ENCODE results near the gene BOK. TPM values are rescaled to one million over a fixed set of nuclear protein-coding genes. Genes with fewer than 3 reads are reported as not detected.

BOK gene
- polyA plus RNA-seq, 1 experiment, result 42.9 TPM

DNA sequence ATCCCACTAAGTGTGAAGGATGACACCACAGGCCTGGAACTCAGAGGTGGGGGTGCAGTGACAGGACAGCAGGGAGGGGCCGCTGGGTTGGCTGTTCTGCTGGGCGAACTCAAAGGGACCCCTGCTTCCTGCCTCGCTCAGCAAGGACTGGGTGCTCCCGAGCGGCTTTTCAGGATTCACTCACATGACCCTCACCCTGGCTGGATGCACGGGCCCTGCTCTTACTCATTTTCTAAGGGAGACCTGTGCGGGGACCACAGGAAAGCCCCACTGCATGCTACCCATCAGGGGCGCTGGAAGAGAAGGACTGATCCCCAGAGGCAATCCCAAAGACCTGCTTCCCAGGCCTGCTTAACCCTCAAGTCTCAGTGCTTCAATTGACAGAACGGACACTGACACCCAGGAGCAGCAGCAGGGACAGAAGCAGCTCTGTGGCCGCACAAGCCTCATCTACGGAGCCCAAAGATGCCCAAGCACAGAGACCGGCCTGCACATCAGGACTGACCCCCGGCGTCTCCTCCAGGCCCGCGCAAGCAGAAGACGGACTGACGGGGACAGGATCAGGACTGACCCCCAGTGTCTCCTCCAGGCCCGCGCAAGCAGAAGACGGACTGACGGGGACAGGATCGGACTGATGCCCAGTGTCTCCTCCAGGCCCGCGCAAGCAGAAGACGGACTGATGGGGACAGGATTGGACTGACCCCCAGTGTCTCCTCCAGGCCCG lies 48.8 kb downstream of the BOK start:
- Histone ChIP-seq H3K4me3 (ENCODE audit: low read depth, low read length) (no peak overlapping the region), H3K27me3 (ENCODE audit: control insufficient read depth, insufficient read depth, low read length) (no peaks in the 10 kb centered on the region), H3K36me3 (ENCODE audit: control insufficient read depth, insufficient read depth, low read length) (peaks cover 16% of the 10 kb centered on the region)
- no peak for DNase-seq (ENCODE audit: low read depth)
- ChIA-PET POLR2A (no interaction called here), CTCF (no interaction called here)
- TF ChIP-seq, protein P1, sequence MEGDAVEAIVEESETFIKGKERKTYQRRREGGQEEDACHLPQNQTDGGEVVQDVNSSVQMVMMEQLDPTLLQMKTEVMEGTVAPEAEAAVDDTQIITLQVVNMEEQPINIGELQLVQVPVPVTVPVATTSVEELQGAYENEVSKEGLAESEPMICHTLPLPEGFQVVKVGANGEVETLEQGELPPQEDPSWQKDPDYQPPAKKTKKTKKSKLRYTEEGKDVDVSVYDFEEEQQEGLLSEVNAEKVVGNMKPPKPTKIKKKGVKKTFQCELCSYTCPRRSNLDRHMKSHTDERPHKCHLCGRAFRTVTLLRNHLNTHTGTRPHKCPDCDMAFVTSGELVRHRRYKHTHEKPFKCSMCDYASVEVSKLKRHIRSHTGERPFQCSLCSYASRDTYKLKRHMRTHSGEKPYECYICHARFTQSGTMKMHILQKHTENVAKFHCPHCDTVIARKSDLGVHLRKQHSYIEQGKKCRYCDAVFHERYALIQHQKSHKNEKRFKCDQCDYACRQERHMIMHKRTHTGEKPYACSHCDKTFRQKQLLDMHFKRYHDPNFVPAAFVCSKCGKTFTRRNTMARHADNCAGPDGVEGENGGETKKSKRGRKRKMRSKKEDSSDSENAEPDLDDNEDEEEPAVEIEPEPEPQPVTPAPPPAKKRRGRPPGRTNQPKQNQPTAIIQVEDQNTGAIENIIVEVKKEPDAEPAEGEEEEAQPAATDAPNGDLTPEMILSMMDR (IDR thresholded peaks at IDR 0.05; ENCODE audit: insufficient read depth, low read depth, low read length), result no peak

DNA sequence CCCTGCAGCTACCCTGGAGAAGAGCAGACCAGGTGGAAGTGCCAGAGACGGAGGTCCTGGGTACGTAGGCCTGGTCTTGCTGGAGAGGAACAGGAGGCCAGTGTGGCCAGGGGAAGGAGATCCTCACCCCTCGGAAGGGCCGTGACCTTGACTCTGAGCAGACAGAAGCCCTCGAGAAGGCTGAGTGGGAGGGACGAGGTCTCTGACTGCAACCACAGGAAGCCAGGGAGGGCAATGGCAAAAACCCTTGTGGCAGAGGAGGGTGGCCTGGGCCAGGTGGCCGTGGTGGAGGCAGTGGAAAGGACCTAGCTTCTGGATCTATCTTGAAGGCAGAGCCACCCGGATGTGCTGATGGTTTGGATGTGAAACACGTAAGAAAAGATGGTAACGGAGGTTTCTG lies 50.3 kb downstream of the BOK start:
- TF ChIP-seq, protein P1 (IDR thresholded peaks at IDR 0.05; ENCODE audit: insufficient read depth, low read depth, low read length), result no peak
- no peak for DNase-seq (ENCODE audit: low read depth)
- H3K4me3 ChIP-seq (ENCODE audit: low read depth, low read length), result no peak overlapping the region
- ChIA-PET POLR2A (no interaction called here), CTCF (no interaction called here)
- no peaks in the 10 kb centered on the region for H3K27me3 ChIP-seq (ENCODE audit: control insufficient read depth, insufficient read depth, low read length)
- H3K36me3 ChIP-seq (ENCODE audit: control insufficient read depth, insufficient read depth, low read length), result peaks cover 10% of the 10 kb centered on the region

DNA sequence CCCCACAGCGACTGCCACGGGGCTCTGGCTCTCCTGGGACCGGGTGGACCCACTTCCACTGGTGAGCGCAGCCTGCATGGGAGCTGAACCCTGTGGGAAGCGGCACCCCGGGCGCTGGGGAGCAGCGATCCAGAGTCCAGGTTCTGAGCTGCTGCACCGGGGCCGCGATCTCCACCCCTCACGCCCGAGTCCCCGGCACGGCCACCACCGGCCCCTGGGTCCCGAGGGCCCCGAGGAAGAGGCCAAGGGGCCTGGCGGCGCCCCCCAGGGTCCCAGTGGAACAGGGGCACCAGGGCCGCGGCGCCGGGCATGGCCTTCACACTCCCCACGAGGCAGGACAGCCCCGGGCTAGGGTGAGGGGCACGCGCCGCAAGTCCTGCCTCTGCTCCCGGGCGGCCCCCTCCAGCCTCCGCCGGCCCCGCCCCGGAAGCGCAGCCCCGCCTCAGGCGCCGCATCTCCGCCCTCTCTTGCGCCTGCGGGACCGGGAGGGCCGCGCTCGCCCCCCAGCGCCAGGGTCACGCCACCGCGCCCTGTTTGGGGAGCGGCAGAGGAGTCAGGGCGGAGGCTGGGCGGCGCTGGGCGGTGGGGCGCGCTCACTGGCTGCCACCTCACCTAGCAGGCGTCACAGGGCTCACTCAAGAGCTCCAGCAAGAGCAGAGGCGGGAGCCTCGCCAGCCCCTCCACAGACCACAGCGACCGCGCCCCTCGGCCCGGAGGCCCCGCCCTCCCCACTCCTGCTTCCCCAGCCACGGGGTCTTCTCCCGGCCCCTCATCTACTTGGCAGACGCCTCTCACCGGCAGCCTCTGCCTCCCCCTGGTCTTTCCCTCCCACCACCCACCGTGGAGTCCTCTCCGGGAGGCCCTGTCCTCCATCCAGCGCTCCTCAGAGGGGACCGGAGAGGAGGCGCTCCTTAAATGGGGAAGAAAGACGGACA lies 51.6 kb downstream of the BOK start:
- Histone ChIP-seq H3K27me3 (ENCODE audit: control insufficient read depth, insufficient read depth, low read length) (no peaks in the 10 kb centered on the region), H3K36me3 (ENCODE audit: control insufficient read depth, insufficient read depth, low read length) (peaks cover 10% of the 10 kb centered on the region), H3K4me3 (ENCODE audit: low read depth, low read length) (peak overlapping the region; percentile 49)
- TF ChIP-seq, protein P1 (IDR thresholded peaks at IDR 0.05; ENCODE audit: insufficient read depth, low read depth, low read length), result peak; percentile 50
- ChIA-PET CTCF (interaction anchor here (1.1 kb wide), 1 partner anchor 15 kb away, joined by 3 read pairs; no protein-coding TSS in a partner anchor), POLR2A (no interaction called here)
- DNase-seq (ENCODE audit: low read depth), result peak; percentile 21

DNA sequence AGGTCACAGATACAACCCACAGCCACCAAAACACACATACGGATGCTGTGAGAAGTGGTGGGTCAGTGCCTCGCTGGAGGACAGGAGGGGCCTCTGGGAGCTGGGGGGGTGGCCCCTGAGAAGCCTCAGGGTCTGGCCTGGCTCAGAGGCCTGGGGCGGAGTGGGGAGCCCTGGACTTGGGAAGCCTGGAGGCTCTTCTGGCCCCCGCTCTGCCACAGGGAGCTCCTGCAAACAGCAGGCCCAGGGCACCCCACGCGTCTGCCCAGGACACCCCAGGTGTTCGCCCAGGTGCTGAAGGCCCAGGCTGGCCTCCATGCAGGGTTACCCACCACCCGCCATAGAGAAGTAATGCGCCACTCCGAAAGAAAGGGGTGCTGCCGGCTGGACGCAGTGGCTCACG lies 52.5 kb downstream of the BOK start:
- CTCF ChIA-PET, result interaction anchor here (1.1 kb wide), 1 partner anchor 14 kb away, joined by 3 read pairs; no protein-coding TSS in a partner anchor
- no peak for DNase-seq (ENCODE audit: low read depth)
- H3K27me3 ChIP-seq (ENCODE audit: control insufficient read depth, insufficient read depth, low read length), result no peaks in the 10 kb centered on the region
- TF ChIP-seq, protein P1 (IDR thresholded peaks at IDR 0.05; ENCODE audit: insufficient read depth, low read depth, low read length), result no peak
- H3K36me3 ChIP-seq (ENCODE audit: control insufficient read depth, insufficient read depth, low read length), result peaks cover 8% of the 10 kb centered on the region
- no peak overlapping the region for H3K4me3 ChIP-seq (ENCODE audit: low read depth, low read length)
- POLR2A ChIA-PET, result no interaction called here

Data from BJ (cell line).